Erythroblast (primary cell): ENCODE data around the gene KCNJ11.

Experiments used
- DNase-seq, 2 experiments: peaks; one replicate each; lab custom pipeline; 2025; lab: John Stamatoyannopoulos, UW
- GATA1 ChIP-seq: IDR thresholded peaks from 2 replicates; pipeline ENCODE4 v1.6.1; 2011; ENCODE audit warnings: low read depth, mild to moderate bottlenecking, control low read depth, low read length, moderate library complexity
- POLR2A ChIP-seq: IDR thresholded peaks from 2 replicates; pipeline ENCODE4 v1.6.1; 2011; ENCODE audit warnings: mild to moderate bottlenecking, low read length

The KCNJ11 gene

DNA sequence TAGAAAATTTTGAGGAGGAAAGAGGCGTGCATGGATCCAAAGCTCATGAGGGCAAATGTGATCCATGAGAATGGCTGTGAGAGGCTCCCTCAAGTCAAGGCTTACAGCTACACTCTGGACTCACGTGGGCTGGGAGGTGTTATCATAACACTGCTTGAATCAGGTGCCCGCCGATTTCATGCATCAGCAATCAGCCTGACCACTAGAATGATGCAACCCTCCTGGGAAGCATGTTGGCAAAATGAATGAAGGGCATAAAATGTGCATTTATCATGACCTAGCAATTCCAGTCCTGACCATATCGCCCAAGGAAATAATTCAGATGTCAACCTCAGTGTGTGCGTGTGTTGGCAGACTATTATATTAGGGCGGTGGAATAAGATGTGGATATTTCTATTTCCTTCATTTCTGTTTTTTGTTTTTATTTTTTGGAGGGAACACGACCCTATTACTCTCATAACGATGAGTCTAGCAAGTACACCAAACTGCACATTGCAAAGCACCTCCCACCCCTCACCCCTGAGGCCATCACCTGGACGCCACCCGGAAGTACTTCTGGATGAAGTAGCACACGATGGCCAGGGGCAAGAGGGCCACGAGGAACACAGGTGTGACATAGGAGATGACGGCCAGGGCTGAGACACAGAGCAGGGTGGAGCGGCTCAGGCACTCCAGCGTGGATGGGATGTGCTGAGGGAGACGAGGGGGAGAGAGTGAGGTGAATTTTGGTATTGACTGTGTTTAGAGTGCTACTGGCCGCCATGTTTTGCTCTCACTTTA, 15.7 kb upstream of the KCNJ11 start:
- TF ChIP-seq POLR2A (no peak), GATA1 (no peak)
- no peak for DNase-seq

DNA sequence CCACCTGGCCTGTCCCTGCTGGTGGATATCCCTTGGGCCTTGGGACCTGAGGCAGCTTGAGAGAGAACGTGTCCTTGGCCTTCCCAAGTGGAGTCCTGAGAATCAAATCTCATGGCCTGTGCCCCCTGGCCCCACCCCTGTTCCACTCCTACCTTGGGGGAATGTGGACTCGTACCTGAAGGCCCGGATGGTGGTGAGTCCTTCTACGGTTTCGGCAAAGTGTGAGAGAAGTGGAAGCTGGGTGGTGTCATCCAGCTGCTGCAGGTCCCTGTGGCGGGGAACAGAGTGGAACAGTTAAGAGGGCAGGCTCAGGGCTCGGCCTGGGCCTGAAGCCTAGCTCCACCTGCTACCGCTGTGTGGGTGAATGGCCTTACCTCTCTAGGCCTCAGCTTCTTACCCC, 14.0 kb upstream of the KCNJ11 start:
- no peak for TF ChIP-seq GATA1
- TF ChIP-seq POLR2A, result no peak
- no peak for DNase-seq

DNA sequence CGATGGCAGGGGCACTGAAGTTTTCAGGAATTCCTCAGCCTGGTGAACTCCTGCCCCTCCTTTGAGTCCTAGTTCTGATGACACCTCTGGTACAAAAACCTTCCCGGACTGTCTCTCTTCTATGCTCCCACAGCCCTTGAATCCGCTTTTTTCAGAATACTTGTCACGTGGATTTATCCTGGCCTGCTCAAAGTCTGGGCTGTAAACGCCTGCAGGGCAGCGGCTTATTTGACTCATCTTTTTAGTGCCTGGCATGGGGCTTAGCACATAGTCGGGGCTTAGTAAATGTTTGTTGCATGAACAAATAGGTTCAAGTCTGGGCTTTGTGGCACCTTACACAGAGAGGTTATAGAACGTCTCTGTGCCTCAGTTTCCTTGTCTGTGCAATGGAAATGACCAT, 13.4 kb upstream of the KCNJ11 start:
- TF ChIP-seq GATA1 (no peak), POLR2A (no peak)
- no peak for DNase-seq

DNA sequence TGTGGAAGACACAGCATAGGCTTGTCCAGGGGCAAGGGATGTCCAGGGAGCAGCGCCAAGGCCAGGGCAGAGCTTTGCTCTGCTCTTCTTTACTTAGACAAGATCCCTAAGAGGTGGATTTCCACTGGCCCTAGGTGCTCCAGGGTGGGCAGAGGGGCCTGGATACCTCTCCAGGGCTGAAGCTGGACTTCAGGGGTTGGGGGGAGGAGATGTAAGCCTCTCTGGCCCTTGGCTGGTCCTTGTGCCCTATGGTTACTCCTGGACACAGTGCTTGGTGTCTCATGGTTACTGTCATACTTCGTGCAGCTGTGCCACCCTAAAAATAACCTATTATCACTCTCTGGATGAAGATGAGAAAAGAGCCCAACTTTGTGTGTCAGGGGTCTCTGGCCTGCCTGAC, 12.9 kb upstream of the KCNJ11 start:
- DNase-seq, result no peak
- no peak for TF ChIP-seq POLR2A
- TF ChIP-seq GATA1, result no peak

DNA sequence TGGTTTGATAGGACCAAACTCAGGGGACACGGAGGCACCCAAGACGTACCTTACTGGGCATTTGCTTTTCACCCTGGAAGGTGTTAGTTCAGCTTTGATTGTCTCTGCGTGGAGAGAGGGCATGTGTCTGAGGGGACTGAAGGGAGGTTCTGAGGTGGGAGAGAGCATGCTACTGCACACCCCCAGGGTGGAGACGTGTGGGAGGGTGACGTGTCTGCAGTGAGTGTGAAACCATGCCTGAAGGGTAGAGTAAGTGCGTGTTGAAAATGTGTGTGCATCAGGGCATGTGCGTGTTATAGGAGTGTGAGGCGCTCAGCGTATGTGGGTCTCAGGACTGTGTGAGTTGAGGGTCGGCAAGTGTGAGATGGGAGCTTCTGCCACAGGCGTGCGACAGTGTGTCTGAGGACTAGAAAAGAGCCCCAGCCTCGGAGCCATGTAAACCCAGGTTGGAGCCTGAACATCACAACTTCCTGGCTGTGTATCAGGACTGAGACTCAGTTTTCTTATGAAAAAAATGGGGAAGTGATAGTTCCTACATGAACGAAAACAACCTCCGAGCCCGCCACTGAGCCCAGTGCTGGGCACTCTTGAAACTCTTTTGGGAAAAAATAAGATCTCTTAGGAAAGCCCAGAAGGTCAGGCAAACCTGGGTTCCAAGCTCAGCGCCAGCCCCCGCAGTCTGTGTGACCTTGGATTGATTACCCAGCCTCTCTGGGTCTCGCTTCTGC, 11.8 kb upstream of the KCNJ11 start:
- TF ChIP-seq POLR2A, result no peak
- no peak for TF ChIP-seq GATA1

DNA sequence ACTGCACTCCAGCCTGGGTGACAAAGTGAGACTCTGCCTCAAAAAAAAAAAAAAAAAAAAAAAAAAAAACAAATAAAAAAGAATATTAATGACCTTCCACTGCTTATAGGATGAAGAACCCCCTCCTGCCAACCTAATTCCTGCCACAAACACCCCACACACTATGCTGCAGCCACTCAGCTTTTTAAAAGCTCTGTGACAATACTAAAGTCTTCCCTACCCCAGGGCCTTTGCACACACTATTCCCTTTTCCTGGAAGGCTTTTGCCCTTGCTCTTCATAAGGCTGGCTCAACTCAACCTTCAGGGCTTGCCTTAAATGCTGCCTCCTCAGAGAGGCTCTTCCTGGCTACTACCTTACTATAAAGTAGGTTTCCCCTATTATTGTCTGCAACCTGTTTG, 10.8 kb upstream of the KCNJ11 start:
- TF ChIP-seq GATA1 (no peak), POLR2A (no peak)
- DNase-seq, result no peak

More for the DNA sequence above, 11.8 kb upstream of the KCNJ11 start:
- DNase-seq, result no peak

DNA sequence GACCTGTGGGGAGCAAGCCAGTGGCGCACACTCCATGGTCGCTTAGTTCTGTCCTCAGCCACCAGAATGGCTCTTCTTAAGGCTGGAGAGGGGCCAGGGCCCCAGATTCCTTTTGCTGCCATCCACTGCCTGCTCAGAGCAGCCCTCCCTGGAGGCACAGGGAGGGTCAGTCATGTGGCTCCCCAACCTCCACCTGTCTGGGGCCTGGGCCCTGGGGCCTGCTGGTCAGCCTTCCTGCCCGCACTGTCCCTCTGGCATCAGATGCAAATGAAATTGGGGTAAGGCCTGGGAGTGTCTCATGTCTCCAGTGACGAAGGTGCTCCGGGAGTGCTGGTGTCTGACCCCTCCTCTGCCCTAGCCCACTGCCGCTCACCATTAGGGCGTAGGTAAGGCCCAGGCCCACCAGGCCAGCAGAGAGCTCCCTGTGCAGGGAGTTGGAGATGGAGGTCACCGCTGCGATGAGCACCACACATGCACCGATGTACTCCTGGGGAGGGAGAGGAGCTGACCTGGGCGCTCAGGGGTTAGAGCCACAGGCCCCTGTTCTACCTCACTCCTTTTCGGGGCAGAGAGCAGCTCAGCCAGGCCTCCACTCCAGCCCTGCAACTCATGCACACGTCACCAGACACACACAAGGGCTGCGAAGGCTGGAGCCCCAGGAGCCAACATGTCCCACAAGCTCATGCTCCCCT, 9.0 kb upstream of the KCNJ11 start:
- TF ChIP-seq GATA1 (no peak), POLR2A (no peak)
- DNase-seq, result no peak

DNA sequence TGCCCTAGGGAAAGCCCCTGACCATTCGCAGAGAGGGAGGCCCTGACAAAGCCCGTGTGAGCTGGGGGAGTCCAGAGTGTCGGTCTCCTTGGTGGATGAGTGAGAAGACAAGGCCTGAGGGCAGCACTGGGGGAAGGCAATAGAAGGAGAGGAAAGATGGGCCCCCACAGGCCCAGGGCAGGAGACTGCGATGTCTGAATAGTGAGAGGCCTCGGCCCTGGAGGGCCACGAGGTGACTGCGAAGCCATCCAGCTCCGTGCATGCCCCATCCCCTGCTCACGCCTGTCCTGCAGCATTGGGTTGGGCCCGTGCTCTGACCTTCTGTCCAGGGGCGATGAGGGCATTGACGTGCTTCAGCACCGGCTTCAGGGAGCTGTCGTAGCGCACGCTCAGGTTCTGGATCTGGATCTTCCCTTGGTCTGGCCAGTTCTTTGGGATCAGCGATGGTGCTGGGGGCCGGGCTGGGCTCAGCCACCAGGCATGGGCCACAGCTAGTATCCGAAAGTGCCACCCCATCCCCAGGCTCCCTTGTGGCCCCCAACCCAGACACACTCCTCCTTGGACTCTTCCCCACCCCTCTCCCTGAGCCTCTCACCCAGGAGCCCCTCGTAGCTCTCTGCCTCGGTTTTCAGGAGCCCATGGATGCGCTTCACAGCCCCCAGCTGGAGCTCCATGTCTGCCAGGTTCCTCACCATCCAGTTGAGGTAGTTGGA, 8.3 kb upstream of the KCNJ11 start:
- no peak for TF ChIP-seq GATA1
- TF ChIP-seq POLR2A, result no peak
- DNase-seq, result no peak

DNA sequence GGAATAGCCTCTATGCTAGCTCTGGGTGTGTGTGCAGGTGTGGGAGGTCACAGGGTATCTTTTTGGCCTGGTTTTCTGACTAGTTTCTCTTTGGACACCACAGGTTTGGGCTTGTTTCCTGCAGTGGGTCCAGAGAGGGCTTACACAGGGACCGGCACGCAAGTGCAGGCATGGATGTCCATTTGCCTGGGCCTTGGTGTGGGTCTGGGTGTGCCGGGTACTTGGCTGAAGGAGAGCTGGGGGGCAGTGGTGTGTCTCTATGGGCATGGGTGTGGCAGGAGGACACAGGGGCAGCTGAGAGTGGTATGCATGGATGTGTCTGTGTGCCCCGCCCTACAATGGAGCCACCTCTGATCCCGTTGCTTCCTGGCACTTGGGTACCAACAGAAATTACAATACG, 7.5 kb upstream of the KCNJ11 start:
- TF ChIP-seq GATA1 (no peak), POLR2A (no peak)
- no peak for DNase-seq

DNA sequence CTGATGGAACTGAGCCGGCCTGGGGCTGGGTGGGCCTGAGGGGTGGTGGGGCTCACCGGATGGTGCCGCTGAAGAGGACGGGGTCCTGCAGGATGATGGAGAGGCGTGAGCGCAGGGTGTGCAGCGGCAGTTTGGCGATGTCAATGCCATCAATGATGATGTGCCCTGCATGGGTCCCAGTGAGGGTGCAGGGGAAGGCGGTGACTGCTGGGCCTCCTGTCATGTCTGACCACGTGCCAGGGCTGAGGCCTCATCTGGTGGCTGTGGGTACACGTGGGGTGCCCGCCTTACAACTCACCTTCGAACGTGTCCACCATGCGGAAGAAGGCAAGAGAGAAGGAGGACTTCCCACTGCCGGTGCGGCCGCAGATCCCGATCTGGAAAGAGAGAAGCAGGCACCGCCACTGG, 7.1 kb upstream of the KCNJ11 start:
- no peak for TF ChIP-seq POLR2A
- no peak for TF ChIP-seq GATA1
- DNase-seq, result no peak

DNA sequence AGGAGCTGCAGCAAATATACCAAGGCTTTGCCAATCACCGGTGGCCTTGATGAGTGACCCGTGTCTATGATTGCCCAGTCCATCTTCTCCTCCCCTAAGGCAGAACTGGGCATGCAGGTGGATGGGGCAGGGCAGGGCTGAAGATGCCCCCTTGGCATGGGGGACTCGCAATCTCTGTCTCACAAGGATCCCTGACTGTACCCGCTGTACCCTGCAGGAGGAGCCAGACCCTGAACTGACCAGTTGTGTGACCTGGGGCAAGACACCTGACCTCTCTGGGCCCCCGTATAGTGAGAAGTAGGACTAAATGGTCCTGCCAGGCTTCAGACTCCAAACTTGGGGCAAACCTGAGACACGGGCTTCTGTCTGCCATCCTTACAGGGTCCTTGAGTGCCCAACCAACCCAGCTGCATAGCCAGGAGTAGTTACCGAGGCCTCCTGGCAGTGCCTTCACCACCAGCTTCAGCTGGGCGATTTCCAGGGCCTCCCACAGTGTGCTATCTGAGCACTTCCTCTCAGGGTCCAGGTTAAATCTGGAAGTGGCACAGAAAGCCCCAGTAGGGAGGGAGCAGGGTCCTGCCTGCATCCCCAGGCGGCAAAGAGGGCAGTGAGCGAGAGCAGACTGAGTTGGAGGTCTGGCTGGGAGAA, 6.4 kb upstream of the KCNJ11 start:
- DNase-seq, result no peak
- no peak for TF ChIP-seq POLR2A
- no peak for TF ChIP-seq GATA1

DNA sequence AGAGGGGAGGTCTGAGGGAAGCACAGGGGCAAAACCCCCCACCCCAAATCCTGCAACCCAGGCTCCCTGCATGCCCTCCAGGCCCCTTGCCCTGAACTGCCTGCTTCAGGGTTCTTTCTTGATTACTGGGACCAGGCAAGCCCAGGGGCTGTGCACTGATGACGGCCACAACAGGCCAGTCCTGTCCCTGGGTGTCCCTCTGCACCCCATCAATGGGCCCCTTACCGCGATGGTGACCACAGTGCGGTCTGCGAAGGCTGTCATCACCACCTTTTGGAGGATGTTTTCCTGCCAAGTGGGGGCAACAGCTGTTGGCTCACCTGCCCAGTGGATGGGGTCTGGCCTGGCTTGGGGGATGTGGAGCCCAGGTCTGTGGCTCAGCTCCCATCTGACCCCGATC, 5.0 kb upstream of the KCNJ11 start:
- DNase-seq, result no peak

DNA sequence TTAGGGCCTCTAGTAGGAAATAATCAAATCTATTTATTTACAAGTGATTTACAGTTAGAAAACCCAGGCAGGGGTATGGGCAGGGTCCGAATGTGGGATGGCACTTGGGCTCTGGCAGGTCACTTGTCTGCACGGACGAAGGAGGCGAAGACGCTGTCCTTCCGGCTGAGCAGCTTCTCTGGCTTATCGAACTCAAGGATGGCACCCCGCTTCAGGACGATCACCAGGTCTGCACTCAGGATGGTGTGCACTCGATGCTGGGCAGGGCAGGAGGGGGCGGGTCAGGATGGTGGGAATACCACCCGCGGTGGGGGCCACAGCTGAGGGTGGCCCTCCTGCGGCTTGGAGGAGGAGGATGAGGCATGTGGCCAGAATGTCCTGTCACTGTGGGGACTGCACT, 4.4 kb upstream of the KCNJ11 start:
- DNase-seq, result no peak
- TF ChIP-seq GATA1 (no peak), POLR2A (no peak)

More for the DNA sequence above, 5.0 kb upstream of the KCNJ11 start:
- TF ChIP-seq POLR2A, result no peak
- no peak for TF ChIP-seq GATA1
